IMR-90 (cell line): ENCODE data around the gene NSL1. TPM values are rescaled to one million over a fixed set of nuclear protein-coding genes. Genes with fewer than 3 reads are reported as not detected.

Source experiments
- ATAC-seq: fragments of 200-7000 bp; cut with Tn5 transposase; 2 replicates; pipeline ENCODE4 v1.9.1; 2020; ENCODE audit warnings: low read depth, mild to moderate bottlenecking, moderate library complexity
- BruUV-seq: library from RNA; stranded (reverse); fragments of 400-500 nt; replicated peaks from 2 replicates; lab custom pipeline; 2021; lab: Mats Ljungman, UMichigan
- CTCF ChIA-PET: fragments of 300-600 bp; formaldehyde crosslinking; extraction: SDS; loops from one replicate; lab custom pipeline; 2021; ENCODE audit warnings: antibody characterized with exemption; lab: Yijun Ruan, JAX
- POLR2A ChIA-PET: fragments of 300-600 bp; sonication (Branson Sonifier 250); formaldehyde crosslinking; loops from one replicate; lab custom pipeline; 2022; ENCODE audit warnings: antibody characterized with exemption; ENCODE audit not compliant: unreplicated experiment; lab: Charles Lee
- DNase-seq: peaks from one replicate; pipeline ENCODE4 v3.0.0; 2013
- H2AFZ ChIP-seq: replicated peaks from 2 replicates; pipeline ENCODE3; 2013; ENCODE audit warnings: low read length, mild to moderate bottlenecking; ENCODE audit not compliant: poor library complexity
- H2AK5ac ChIP-seq: 2 replicates; pipeline ENCODE4 v1.6.1; 2013; ENCODE audit warnings: low read depth, low read length, inconsistent platforms
- H2AK9ac ChIP-seq: replicated peaks from 2 replicates; pipeline ENCODE3; 2013; ENCODE audit warnings: mild to moderate bottlenecking, low read depth, low read length, moderate library complexity; ENCODE audit not compliant: poor library complexity
- H2BK120ac ChIP-seq: 2 replicates; pipeline ENCODE4 v1.6.1; 2013; ENCODE audit warnings: low read depth, low read length, inconsistent platforms
- H2BK15ac ChIP-seq: 3 replicates; pipeline ENCODE4 v1.6.1; 2013; ENCODE audit warnings: low read depth, low read length, inconsistent platforms
- H2BK20ac ChIP-seq: 2 replicates; pipeline ENCODE4 v1.6.1; 2013; ENCODE audit warnings: low read depth, mild to moderate bottlenecking, inconsistent platforms, low read length, moderate library complexity
- H2BK5ac ChIP-seq: 2 replicates; pipeline ENCODE4 v1.6.1; 2013; ENCODE audit warnings: mild to moderate bottlenecking, low read depth, low read length, inconsistent platforms; ENCODE audit not compliant: poor library complexity, severe bottlenecking
- H3K14ac ChIP-seq: replicated peaks from 2 replicates; pipeline ENCODE4 v1.6.1; 2013; ENCODE audit warnings: low read depth, low read length, inconsistent platforms
- H3K18ac ChIP-seq: 2 replicates; pipeline ENCODE4 v1.6.1; 2013; ENCODE audit warnings: low read depth, low read length, control low read depth
- H3K23ac ChIP-seq: 2 replicates; pipeline ENCODE4 v1.6.1; 2013; ENCODE audit warnings: low read depth, low read length, inconsistent platforms
- H3K27ac ChIP-seq: 2 replicates; pipeline ENCODE4 v1.5.1; 2013; ENCODE audit warnings: mild to moderate bottlenecking, control low read depth, low read length; ENCODE audit not compliant: insufficient read depth
- H3K27me3 ChIP-seq: 2 replicates; pipeline ENCODE4 v1.6.1; 2013; ENCODE audit warnings: low read length; ENCODE audit not compliant: control insufficient read depth, insufficient read depth
- H3K36me3 ChIP-seq: 2 replicates; pipeline ENCODE4 v1.6.1; 2013; ENCODE audit warnings: low read length, mixed read lengths; ENCODE audit not compliant: control insufficient read depth, insufficient read depth
- H3K4ac ChIP-seq: 2 replicates; pipeline ENCODE4 v1.6.1; 2013; ENCODE audit warnings: low read depth, low read length, inconsistent platforms
- H3K4me1 ChIP-seq: 2 replicates; pipeline ENCODE4 v1.6.1; 2013; ENCODE audit warnings: low read length, mixed read lengths; ENCODE audit not compliant: control insufficient read depth, insufficient read depth
- H3K4me2 ChIP-seq: 2 replicates; pipeline ENCODE4 v1.6.1; 2013; ENCODE audit warnings: low read depth, mild to moderate bottlenecking, control low read depth, low read length, moderate library complexity
- H3K4me3 ChIP-seq: 2 replicates; pipeline ENCODE4 v1.5.1; 2013; ENCODE audit warnings: low read depth, mild to moderate bottlenecking, control low read depth, low read length, moderate library complexity; ENCODE audit not compliant: insufficient read depth
- H3K56ac ChIP-seq: 2 replicates; pipeline ENCODE4 v1.6.1; 2013; ENCODE audit warnings: low read length, inconsistent platforms; ENCODE audit not compliant: insufficient read depth; ENCODE audit errors: extremely low read depth
- H3K79me1 ChIP-seq, 2 experiments: 2 replicates each; pipeline ENCODE4 v1.6.1; 2013; ENCODE audit warnings: low read length in 2 of 2, inconsistent platforms in 1 of 2, low read depth in 1 of 2
- H3K9ac ChIP-seq: 2 replicates; pipeline ENCODE4 v1.6.1; 2013; ENCODE audit warnings: low read depth, low read length, control low read depth
- H3K9me1 ChIP-seq: 2 replicates; pipeline ENCODE4 v1.6.1; 2013; ENCODE audit warnings: low read length, inconsistent platforms; ENCODE audit not compliant: insufficient read depth
- H3K9me3 ChIP-seq: 2 replicates; pipeline ENCODE4 v1.6.1; 2013; ENCODE audit warnings: low read length; ENCODE audit not compliant: control insufficient read depth, insufficient read depth
- H4K20me1 ChIP-seq: 2 replicates; pipeline ENCODE4 v1.6.1; 2013; ENCODE audit warnings: low read length, inconsistent platforms; ENCODE audit not compliant: insufficient read depth
- H4K5ac ChIP-seq: 2 replicates; pipeline ENCODE4 v1.6.1; 2013; ENCODE audit warnings: mild to moderate bottlenecking, low read depth, low read length, control low read depth
- H4K8ac ChIP-seq, 2 experiments: 2 replicates each; pipeline ENCODE4 v1.6.1; 2013; ENCODE audit warnings: low read depth in 2 of 2, low read length in 2 of 2, control low read depth in 1 of 2, inconsistent platforms in 1 of 2
- H4K91ac ChIP-seq: 2 replicates; pipeline ENCODE4 v1.6.1; 2013; ENCODE audit warnings: low read depth, low read length, inconsistent platforms; ENCODE audit not compliant: insufficient read depth
- BHLHE40 ChIP-seq: fragments of 150-350 bp; IDR thresholded peaks from 2 replicates; pipeline ENCODE4 v1.6.1; 2016; ENCODE audit warnings: mild to moderate bottlenecking, low read depth, low read length
- CEBPB ChIP-seq: IDR thresholded peaks from 2 replicates; pipeline ENCODE4 v1.6.1; 2012; ENCODE audit warnings: low read depth, low read length, improper control_type of control experiment
- FOS ChIP-seq: fragments of 150-350 bp; IDR thresholded peaks from 2 replicates; pipeline ENCODE4 v1.6.1; 2016; ENCODE audit warnings: low read depth, low read length
- MAFK ChIP-seq: IDR thresholded peaks from 2 replicates; pipeline ENCODE4 v1.6.1; 2012; ENCODE audit warnings: low read depth, low read length, improper control_type of control experiment
- POLR2A ChIP-seq: IDR thresholded peaks from 2 replicates; pipeline ENCODE4 v1.6.1; 2012; ENCODE audit warnings: mild to moderate bottlenecking, low read depth, low read length
- RAD21 ChIP-seq: IDR thresholded peaks from 2 replicates; pipeline ENCODE4 v1.6.1; 2012; ENCODE audit warnings: low read length, improper control_type of control experiment
- SMC3 ChIP-seq: fragments of 150-350 bp; IDR thresholded peaks from 2 replicates; pipeline ENCODE4 v1.6.1; 2016; ENCODE audit warnings: low read depth, mild to moderate bottlenecking, antibody characterized with exemption, low read length, moderate library complexity
- dilution Hi-C: fragments of 300-500 bp; cut with HindIII; formaldehyde crosslinking; loops from one replicate; pipeline ENCODE4 v1.14.3; 2018; ENCODE audit warnings: low sequenced_read_pairs; ENCODE audit not compliant: unreplicated experiment
- in situ Hi-C: fragments of 300-500 bp; cut with MboI; formaldehyde crosslinking; loops from 3 replicates; pipeline ENCODE4 v1.14.3; 2019; ENCODE audit warnings: low sequenced_read_pairs, inconsistent platforms, mixed read lengths
- intact Hi-C: fragments of 100-400 bp; cut with micrococcal nuclease; formaldehyde crosslinking; loops from 2 replicates; pipeline ENCODE4 v1.10.0; 2022
- polyA plus RNA-seq, 3 experiments: library from polyadenylated mRNA; depleted of rRNA; stranded (reverse); fragments of >200 nt; gene quantifications; 2 replicates each; pipeline ENCODE4 v1.2.3, GENCODE V29; 2012; ENCODE audit warnings: low replicate concordance in 1 of 3
- total RNA-seq: library from RNA; depleted of rRNA; stranded (reverse); fragments of >200 nt; gene quantifications from 2 replicates; pipeline ENCODE4 v1.2.3, GENCODE V29; 2012
- TF ChIP-seq, protein P1 (sequence below): conservative IDR thresholded peaks from 2 replicates; pipeline ENCODE4 v1.5.1; 2012; ENCODE audit warnings: mild to moderate bottlenecking, low read depth, low read length, improper control_type of control experiment

NSL1 gene
- total and polyA plus RNA-seq, 2 of the 4 experiments (the other 2 are of a cell fraction), result 19.1 to 42.5 TPM

DNA sequence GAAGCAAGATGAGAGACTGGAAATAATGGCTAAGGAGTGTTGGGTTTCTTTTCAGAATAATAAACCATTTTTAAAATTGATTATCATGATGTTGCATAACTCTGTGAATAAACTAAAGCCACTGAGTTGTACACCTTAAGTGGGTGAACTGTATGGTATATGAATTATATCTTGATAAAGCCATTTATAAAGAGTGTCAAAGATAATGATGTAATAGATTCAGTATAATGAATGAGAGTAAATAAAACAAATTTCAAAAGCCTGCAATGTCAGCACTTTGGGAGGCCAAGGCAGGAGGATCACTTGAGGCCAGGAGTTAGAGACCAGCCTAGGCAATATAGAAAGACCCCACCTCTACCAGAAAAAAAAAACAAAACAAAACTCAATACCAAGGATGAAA, 16.3 kb downstream of the NSL1 start:
- no peaks in the 10 kb centered on the region for H3K27me3 ChIP-seq
- DNase-seq (no peak), ATAC-seq (no peak)
- H3K23ac ChIP-seq, result no peak overlapping the region
- H3K9me1 ChIP-seq, result no peaks in the 10 kb centered on the region
- no peak overlapping the region for H3K4ac ChIP-seq
- peaks cover 3% of the 10 kb centered on the region; the same call in 1 of the 2 replicates for H3K4me1 ChIP-seq
- H3K27ac ChIP-seq, result no peak overlapping the region
- H3K4me3 ChIP-seq, result no peak overlapping the region
- no peak for TF ChIP-seq FOS
- TF ChIP-seq CEBPB, result no peak
- no peak for TF ChIP-seq BHLHE40
- TF ChIP-seq, protein P1, sequence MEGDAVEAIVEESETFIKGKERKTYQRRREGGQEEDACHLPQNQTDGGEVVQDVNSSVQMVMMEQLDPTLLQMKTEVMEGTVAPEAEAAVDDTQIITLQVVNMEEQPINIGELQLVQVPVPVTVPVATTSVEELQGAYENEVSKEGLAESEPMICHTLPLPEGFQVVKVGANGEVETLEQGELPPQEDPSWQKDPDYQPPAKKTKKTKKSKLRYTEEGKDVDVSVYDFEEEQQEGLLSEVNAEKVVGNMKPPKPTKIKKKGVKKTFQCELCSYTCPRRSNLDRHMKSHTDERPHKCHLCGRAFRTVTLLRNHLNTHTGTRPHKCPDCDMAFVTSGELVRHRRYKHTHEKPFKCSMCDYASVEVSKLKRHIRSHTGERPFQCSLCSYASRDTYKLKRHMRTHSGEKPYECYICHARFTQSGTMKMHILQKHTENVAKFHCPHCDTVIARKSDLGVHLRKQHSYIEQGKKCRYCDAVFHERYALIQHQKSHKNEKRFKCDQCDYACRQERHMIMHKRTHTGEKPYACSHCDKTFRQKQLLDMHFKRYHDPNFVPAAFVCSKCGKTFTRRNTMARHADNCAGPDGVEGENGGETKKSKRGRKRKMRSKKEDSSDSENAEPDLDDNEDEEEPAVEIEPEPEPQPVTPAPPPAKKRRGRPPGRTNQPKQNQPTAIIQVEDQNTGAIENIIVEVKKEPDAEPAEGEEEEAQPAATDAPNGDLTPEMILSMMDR, result no peak
- no peak for TF ChIP-seq POLR2A
- no peak for TF ChIP-seq SMC3
- TF ChIP-seq MAFK, result peak; percentile 57
- TF ChIP-seq RAD21, result no peak
- H3K36me3 ChIP-seq, result peaks cover 2% of the 10 kb centered on the region; the same call in 1 of the 2 replicates
- H4K8ac ChIP-seq, result no peak overlapping the region
- H3K9ac ChIP-seq, result no peak overlapping the region
- no TSS peak for BruUV-seq
- peaks cover 2 to 10% of the 10 kb centered on the region in 2 experiments; a peak in 2 of 4 replicates for H3K79me1 ChIP-seq
- H2AK9ac ChIP-seq, result no peak overlapping the region
- no peak overlapping the region for H2BK20ac ChIP-seq
- intact Hi-C loops, result no loop called here
- no peak overlapping the region for H4K5ac ChIP-seq
- no peak overlapping the region for H2BK15ac ChIP-seq
- ChIA-PET CTCF (no interaction called here), POLR2A (no interaction called here)
- dilution Hi-C loops, result no loop called here
- H3K4me2 ChIP-seq, result no peak overlapping the region
- no peak overlapping the region for H3K18ac ChIP-seq
- H3K9me3 ChIP-seq, result peaks cover 2% of the 10 kb centered on the region; the same call in 1 of the 2 replicates
- in situ Hi-C loops, result loop anchor here (5.0 kb wide), 1 partner anchor 298 kb away; no protein-coding TSS in a partner anchor
- no peak overlapping the region for H3K56ac ChIP-seq
- H2BK120ac ChIP-seq, result no peak overlapping the region
- H4K91ac ChIP-seq, result no peak overlapping the region
- H2AFZ ChIP-seq, result no peak overlapping the region
- no peak overlapping the region for H2BK5ac ChIP-seq
- H4K20me1 ChIP-seq, result no peaks in the 10 kb centered on the region
- no peak overlapping the region for H2AK5ac ChIP-seq
- H3K14ac ChIP-seq, result no peak overlapping the region
